A673 (cell line): ENCODE data around the gene SYT13. TPM values are rescaled to one million over a fixed set of nuclear protein-coding genes. Genes with fewer than 3 reads are reported as not detected.

Experiments used
- BruUV-seq: library from RNA; stranded (reverse); fragments of 400-500 nt; replicated peaks from 2 replicates; lab custom pipeline; 2021; lab: Mats Ljungman, UMichigan
- CTCF ChIA-PET: fragments of 300-600 bp; sonication (Branson Sonifier 250); formaldehyde crosslinking; loops from one replicate; lab custom pipeline; 2022; ENCODE audit warnings: antibody characterized with exemption; lab: Charles Lee
- POLR2A ChIA-PET: fragments of 300-600 bp; sonication (Branson Sonifier 250); formaldehyde crosslinking; loops from one replicate; lab custom pipeline; 2022; ENCODE audit warnings: antibody characterized with exemption; ENCODE audit not compliant: low non-redundant PET; lab: Charles Lee
- DNase-seq: peaks from one replicate; pipeline ENCODE4 v3.0.0-alpha.2; 2015; ENCODE audit warnings: low spot score
- H3K27ac ChIP-seq: fragments of 200-600 bp; sonication (generic); 2 replicates; pipeline ENCODE4 v1.5.1; 2016; ENCODE audit warnings: mixed run types, low read depth, mild to moderate bottlenecking, mixed read lengths, antibody characterized with exemption, low read length; ENCODE audit not compliant: poor library complexity, severe bottlenecking
- H3K27me3 ChIP-seq: fragments of 200-600 bp; sonication (generic); replicated peaks from 2 replicates; pipeline ENCODE4 v1.6.1; 2017; ENCODE audit warnings: mixed run types, low read depth, mild to moderate bottlenecking, mixed read lengths, antibody characterized with exemption, low read length; ENCODE audit not compliant: insufficient read depth, poor library complexity
- H3K36me3 ChIP-seq: fragments of 200-600 bp; sonication (generic); 2 replicates; pipeline ENCODE4 v1.6.1; 2016; ENCODE audit warnings: mixed run types, mild to moderate bottlenecking, mixed read lengths, antibody characterized with exemption, low read length; ENCODE audit not compliant: insufficient read depth, poor library complexity, severe bottlenecking
- H3K4me1 ChIP-seq: fragments of 200-600 bp; sonication (generic); 2 replicates; pipeline ENCODE4 v1.6.1; 2017; ENCODE audit warnings: mixed run types, mild to moderate bottlenecking, mixed read lengths, antibody characterized with exemption, low read length; ENCODE audit not compliant: insufficient read depth, poor library complexity, severe bottlenecking
- H3K4me3 ChIP-seq: fragments of 200-600 bp; sonication (generic); 2 replicates; pipeline ENCODE4 v1.5.1; 2016; ENCODE audit warnings: low read depth, mixed run types, mild to moderate bottlenecking, mixed read lengths, low read length; ENCODE audit not compliant: poor library complexity, severe bottlenecking
- H3K9me3 ChIP-seq: fragments of 200-600 bp; sonication (generic); 2 replicates; pipeline ENCODE4 v1.6.1; 2016; ENCODE audit warnings: mixed run types, low read depth, mild to moderate bottlenecking, mixed read lengths, antibody characterized with exemption, low read length; ENCODE audit not compliant: poor library complexity, severe bottlenecking
- CTCF ChIP-seq: fragments of 300-800, 200-600 bp; sonication (generic); conservative IDR thresholded peaks from 2 replicates; pipeline ENCODE4 v1.5.1; 2017; ENCODE audit warnings: low read depth, mild to moderate bottlenecking, antibody characterized with exemption, low read length, moderate library complexity, mixed read lengths
- EZH2 ChIP-seq: fragments of 200-600 bp; sonication (generic); IDR thresholded peaks from 2 replicates; pipeline ENCODE4 v1.6.1; 2017; ENCODE audit warnings: borderline replicate concordance, low read depth, mild to moderate bottlenecking, mixed read lengths, antibody characterized with exemption, low read length; ENCODE audit not compliant: poor library complexity, severe bottlenecking
- intact Hi-C: fragments of 100-400 bp; cut with micrococcal nuclease; formaldehyde crosslinking; loops from one replicate; pipeline ENCODE4 v1.10.0; 2022; ENCODE audit not compliant: unreplicated experiment
- total RNA-seq: library from RNA; stranded (reverse); gene quantifications from 2 replicates; pipeline ENCODE4 v1.2.3, GENCODE V29; 2021

The SYT13 gene
- total RNA-seq, 1 experiment from 2014 or later: 0.30 TPM

GRCh38 chr11:45323601-45324249, 37.6 kb upstream of the SYT13 start:
- Histone ChIP-seq H3K9me3 (peaks cover 5% of the 10 kb centered on the region), H3K4me3 (no peak overlapping the region), H3K27ac (no peak overlapping the region), H3K4me1 (no peaks in the 10 kb centered on the region), H3K36me3 (no peaks in the 10 kb centered on the region), H3K27me3 (peaks cover 6% of the 10 kb centered on the region)
- intact Hi-C loops: no loop called here
- no peak for DNase-seq
- ChIA-PET CTCF (no interaction called here), POLR2A (no interaction called here)
- no TSS peak for BruUV-seq
- TF ChIP-seq CTCF (no peak), EZH2 (no peak)

- DNase-seq: no peak
- Histone ChIP-seq H3K27ac (no peak overlapping the region), H3K36me3 (no peaks in the 10 kb centered on the region), H3K27me3 (peaks cover 6% of the 10 kb centered on the region), H3K4me1 (no peaks in the 10 kb centered on the region), H3K4me3 (no peak overlapping the region), H3K9me3 (peaks cover 5% of the 10 kb centered on the region)
- CTCF ChIA-PET: no interaction called here
- intact Hi-C loops: no loop called here
- TF ChIP-seq CTCF (no peak), EZH2 (no peak)
- no TSS peak for BruUV-seq
- POLR2A ChIA-PET: interaction anchor here (0.7 kb wide), 1 partner anchor 10 kb away, joined by 4 read pairs; no protein-coding TSS in a partner anchor
Measured at GRCh38 chr11:45322891-45323600, 36.9 kb upstream of the SYT13 start.

- no peak for DNase-seq
- Histone ChIP-seq H3K9me3 (peaks cover 5% of the 10 kb centered on the region), H3K4me1 (no peaks in the 10 kb centered on the region), H3K27me3 (peaks cover 6% of the 10 kb centered on the region), H3K36me3 (no peaks in the 10 kb centered on the region), H3K4me3 (no peak overlapping the region), H3K27ac (no peak overlapping the region)
- no TSS peak for BruUV-seq
- POLR2A ChIA-PET: no interaction called here
- intact Hi-C loops: no loop called here
- no peak for TF ChIP-seq EZH2
- TF ChIP-seq CTCF: no peak
- CTCF ChIA-PET: no interaction called here
Measured at GRCh38 chr11:45322111-45322705, 36.1 kb upstream of the SYT13 start.
